B cell (primary cell): Measurements from ENCODE around the gene TYRP1. TPM values are rescaled to one million over a fixed set of nuclear protein-coding genes. Genes with fewer than 3 reads are reported as not detected.

Experiments
- ATAC-seq: fragments of 200-7000 bp; cut with Tn5 transposase; one replicate; pipeline ENCODE4 v1.10.0; 2021; ENCODE audit warnings: low read depth, mild to moderate bottlenecking, moderate number of reproducible peaks, moderate library complexity
- CTCF ChIA-PET: fragments of 350-600 bp; sonication (Branson Sonifier 250); formaldehyde crosslinking; loops from one replicate; lab custom pipeline; 2021; ENCODE audit warnings: antibody characterized with exemption, inconsistent platforms; lab: Charles Lee
- POLR2A ChIA-PET: fragments of 350-600 bp; sonication (Branson Sonifier 250); formaldehyde crosslinking; loops from one replicate; lab custom pipeline; 2021; ENCODE audit warnings: antibody characterized with exemption; lab: Charles Lee
- DNase-seq: peaks from one replicate; pipeline ENCODE4 v3.0.0; 2013
- H2AFZ ChIP-seq: 2 replicates; pipeline ENCODE4 v1.6.1; 2012; ENCODE audit warnings: mild to moderate bottlenecking, low read depth, low read length; ENCODE audit not compliant: insufficient read depth, poor library complexity, severe bottlenecking
- H3K27ac ChIP-seq, 2 donors: 1 replicate in 1 of 2; 2 replicates in 1 of 2; pipeline ENCODE4 v1.5.1; 2012 to 2013; ENCODE audit warnings: low read length in 2 of 2, mild to moderate bottlenecking in 2 of 2, moderate library complexity in 1 of 2
- H3K27me3 ChIP-seq, 4 experiments: fragments of 200-600 bp in 1 of 4; sonication (generic) in 1 of 4; replicated peaks in 1 of 4; 1 replicate in 2 of 4; 2 replicates in 2 of 4; pipeline versions ENCODE4 v1.6.1 to v1.7.0; 2013 to 2016; ENCODE audit warnings: low read length in 3 of 4, mild to moderate bottlenecking in 2 of 4, mixed read lengths in 1 of 4, moderate library complexity in 1 of 4; ENCODE audit not compliant: insufficient read depth in 4 of 4, control insufficient read depth in 3 of 4; ENCODE audit errors: control extremely low read depth in 1 of 4
- H3K36me3 ChIP-seq, 2 experiments: replicated peaks in 1 of 2; 1 replicate in 1 of 2; 2 replicates in 1 of 2; pipeline versions ENCODE4 v1.6.1 to v1.7.1; 2013; ENCODE audit warnings: low read length in 1 of 2; ENCODE audit not compliant: insufficient read depth in 2 of 2, control insufficient read depth in 1 of 2; ENCODE audit errors: control extremely low read depth in 1 of 2, extremely low read depth in 1 of 2
- H3K4me1 ChIP-seq, 2 donors: fragments of 200-600 bp in 1 of 2; sonication (generic) in 1 of 2; 1 replicate in 1 of 2; 2 replicates in 1 of 2; pipeline versions ENCODE4 v1.5.1 to v1.6.1; 2013 to 2017; ENCODE audit warnings: low read length in 2 of 2; ENCODE audit not compliant: control insufficient read depth in 2 of 2, insufficient read depth in 2 of 2
- H3K4me2 ChIP-seq: replicated peaks from 2 replicates; pipeline ENCODE3; 2012; ENCODE audit warnings: mild to moderate bottlenecking, low read depth, low read length; ENCODE audit not compliant: poor library complexity, severe bottlenecking
- H3K4me3 ChIP-seq, 5 experiments: fragments of 200-600 bp in 1 of 5; sonication (generic) in 1 of 5; 1 replicate in 3 of 5; 2 replicates in 2 of 5; pipeline versions ENCODE4 v1.5.1 to v1.7.0; 2011 to 2016; ENCODE audit warnings: low read length in 4 of 5, mild to moderate bottlenecking in 4 of 5, low read depth in 2 of 5, control low read depth in 1 of 5, moderate library complexity in 1 of 5; ENCODE audit not compliant: insufficient read depth in 1 of 5; ENCODE audit errors: control extremely low read depth in 1 of 5, extremely low read depth in 1 of 5
- H3K79me2 ChIP-seq: fragments of 200-600 bp; sonication (generic); one replicate; pipeline ENCODE4 v1.6.0; 2016; ENCODE audit warnings: low read length; ENCODE audit not compliant: control insufficient read depth, insufficient read depth
- H3K9ac ChIP-seq: fragments of 200-600 bp; sonication (generic); 2 replicates; pipeline ENCODE4 v1.6.1; 2017; ENCODE audit warnings: mild to moderate bottlenecking, low read length, moderate library complexity
- H3K9me3 ChIP-seq, 3 donors: one replicate each; pipeline versions ENCODE4 v1.6.1 to v1.7.1; 2013; ENCODE audit warnings: low read length in 2 of 3; ENCODE audit not compliant: control insufficient read depth in 2 of 3, insufficient read depth in 1 of 3; ENCODE audit errors: control extremely low read depth in 1 of 3
- H4K20me1 ChIP-seq: 2 replicates; pipeline ENCODE4 v1.6.0; 2012; ENCODE audit warnings: mild to moderate bottlenecking, low read length; ENCODE audit not compliant: insufficient read depth, control insufficient read depth, poor library complexity, severe bottlenecking
- H3K27ac Mint-ChIP-seq: one replicate; pipeline ENCODE4 v1.8.0; 2021; ENCODE audit warnings: mixed read lengths
- H3K27me3 Mint-ChIP-seq: one replicate; pipeline ENCODE4 v1.8.0; 2021; ENCODE audit warnings: mixed read lengths
- H3K4me1 Mint-ChIP-seq: one replicate; pipeline ENCODE4 v1.8.0; 2021; ENCODE audit warnings: mixed read lengths
- H3K4me3 Mint-ChIP-seq: one replicate; pipeline ENCODE4 v1.8.0; 2021; ENCODE audit warnings: mixed read lengths
- H3K9me3 Mint-ChIP-seq: one replicate; pipeline ENCODE4 v1.8.0; 2022; ENCODE audit warnings: mixed read lengths; ENCODE audit not compliant: insufficient read depth
- EZH2 ChIP-seq: IDR thresholded peaks from 2 replicates; pipeline ENCODE4 v1.6.1; 2012; ENCODE audit warnings: borderline replicate concordance, low read depth, mild to moderate bottlenecking, moderate library complexity, low read length; ENCODE audit not compliant: insufficient read depth, poor library complexity, severe bottlenecking
- WGBS: methylation state at CpG from one replicate; pipeline ENCODE4 v1.1.5; 2013; ENCODE audit warnings: missing lambda C conversion rate; ENCODE audit not compliant: insufficient coverage; 5-methylcytosine and 5-hydroxymethylcytosine counted together
- intact Hi-C: fragments of 100-400 bp; cut with micrococcal nuclease; formaldehyde crosslinking; loops from one replicate; pipeline ENCODE4 v1.10.0; 2022
- polyA plus RNA-seq: library from polyadenylated mRNA; depleted of rRNA; stranded (reverse); fragments of >200 nt; gene quantifications from 2 replicates; pipeline ENCODE4 v1.2.3, GENCODE V29; 2012
- total RNA-seq, 2 donors: library from RNA; stranded (reverse); fragments of 120-200 nt in 1 of 2; gene quantifications; 1 replicate in 1 of 2; 2 replicates in 1 of 2; pipeline versions ENCODE4 v1.2.3 to v1.2.4, GENCODE V29; 2013 to 2022
- TF ChIP-seq, protein P1 (sequence below): fragments of 200-600 bp; IDR thresholded peaks from one replicate; pipeline ENCODE4 v1.8.0; 2022; ENCODE audit warnings: antibody characterized with exemption, mild to moderate bottlenecking

The TYRP1 gene
- total and polyA plus RNA-seq, 2 donors (not counting 1 experiment from before 2014, with no cell fraction given): not detected

DNA sequence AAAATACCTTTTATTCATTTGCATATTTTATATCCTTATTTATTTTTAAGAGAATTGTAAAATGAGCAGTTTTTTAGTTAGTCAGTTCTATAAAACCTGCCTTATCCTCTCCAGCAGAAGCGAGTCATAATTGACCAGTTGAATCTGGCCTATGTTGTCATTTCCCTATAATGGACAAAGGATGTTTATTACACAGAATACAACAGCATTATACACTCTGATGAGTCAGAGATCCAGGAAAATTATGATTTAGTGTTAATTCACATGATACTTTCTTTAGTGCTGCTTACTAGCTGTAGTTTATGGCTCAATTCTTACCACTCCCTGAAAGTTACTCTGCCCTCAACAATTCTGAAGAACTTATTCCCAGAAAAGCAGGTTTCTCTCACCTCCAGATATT, 54.8 kb downstream of the TYRP1 start:
- Histone ChIP-seq H4K20me1 (no peaks in the 10 kb centered on the region), H3K9ac (no peak overlapping the region), H3K27me3 (no peaks in the 10 kb centered on the region), H3K79me2 (no peaks in the 10 kb centered on the region), H3K4me1 (no peaks in the 10 kb centered on the region), H3K4me3 (no peak overlapping the region), H3K27ac (no peak overlapping the region), H3K36me3 (no peaks in the 10 kb centered on the region), H3K4me2 (no peak overlapping the region), H3K9me3 (no peaks in the 10 kb centered on the region), H2AFZ (no peak overlapping the region)
- H3K4me1 Mint-ChIP-seq: no peaks in the 10 kb centered on the region
- no peak overlapping the region for H3K27ac Mint-ChIP-seq
- ATAC-seq (no peak), DNase-seq (no peak)
- TF ChIP-seq EZH2: no peak
- TF ChIP-seq, protein P1, sequence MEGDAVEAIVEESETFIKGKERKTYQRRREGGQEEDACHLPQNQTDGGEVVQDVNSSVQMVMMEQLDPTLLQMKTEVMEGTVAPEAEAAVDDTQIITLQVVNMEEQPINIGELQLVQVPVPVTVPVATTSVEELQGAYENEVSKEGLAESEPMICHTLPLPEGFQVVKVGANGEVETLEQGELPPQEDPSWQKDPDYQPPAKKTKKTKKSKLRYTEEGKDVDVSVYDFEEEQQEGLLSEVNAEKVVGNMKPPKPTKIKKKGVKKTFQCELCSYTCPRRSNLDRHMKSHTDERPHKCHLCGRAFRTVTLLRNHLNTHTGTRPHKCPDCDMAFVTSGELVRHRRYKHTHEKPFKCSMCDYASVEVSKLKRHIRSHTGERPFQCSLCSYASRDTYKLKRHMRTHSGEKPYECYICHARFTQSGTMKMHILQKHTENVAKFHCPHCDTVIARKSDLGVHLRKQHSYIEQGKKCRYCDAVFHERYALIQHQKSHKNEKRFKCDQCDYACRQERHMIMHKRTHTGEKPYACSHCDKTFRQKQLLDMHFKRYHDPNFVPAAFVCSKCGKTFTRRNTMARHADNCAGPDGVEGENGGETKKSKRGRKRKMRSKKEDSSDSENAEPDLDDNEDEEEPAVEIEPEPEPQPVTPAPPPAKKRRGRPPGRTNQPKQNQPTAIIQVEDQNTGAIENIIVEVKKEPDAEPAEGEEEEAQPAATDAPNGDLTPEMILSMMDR: no peak
- ChIA-PET CTCF (no interaction called here), POLR2A (no interaction called here)
- WGBS: no CpG with 5 or more reads among the region's 1 CpG
- intact Hi-C loops: no loop called here
- H3K27me3 Mint-ChIP-seq: no peaks in the 10 kb centered on the region
- H3K9me3 Mint-ChIP-seq: peaks cover 2% of the 10 kb centered on the region
- no peak overlapping the region for H3K4me3 Mint-ChIP-seq

DNA sequence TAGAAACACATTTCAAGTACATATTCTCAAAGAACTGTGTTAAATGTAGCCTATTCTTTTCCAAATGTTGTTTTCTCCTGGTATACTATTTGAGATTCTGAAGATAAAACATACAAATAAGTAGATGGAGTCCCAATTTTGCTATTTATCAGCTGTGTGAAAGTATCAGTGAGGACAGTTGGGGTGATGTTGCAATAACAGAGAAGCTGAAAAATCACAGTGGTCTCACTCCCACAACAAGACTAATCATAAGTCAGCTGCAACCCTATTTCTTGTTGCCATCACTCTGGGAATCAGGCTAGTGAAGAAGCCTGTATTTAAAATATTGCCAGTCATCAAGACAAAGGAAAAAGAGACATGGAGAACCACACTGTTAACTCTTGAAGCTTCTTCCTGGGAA, 55.8 kb downstream of the TYRP1 start:
- Histone ChIP-seq H3K9me3 (no peaks in the 10 kb centered on the region), H3K27ac (no peak overlapping the region), H3K27me3 (no peaks in the 10 kb centered on the region), H2AFZ (no peak overlapping the region), H3K4me2 (no peak overlapping the region), H3K4me1 (no peaks in the 10 kb centered on the region), H3K9ac (no peak overlapping the region), H3K36me3 (no peaks in the 10 kb centered on the region), H4K20me1 (no peaks in the 10 kb centered on the region), H3K79me2 (no peaks in the 10 kb centered on the region), H3K4me3 (no peak overlapping the region)
- Mint-ChIP-seq H3K27me3 (no peaks in the 10 kb centered on the region), H3K4me3 (no peak overlapping the region), H3K9me3 (peaks cover 2% of the 10 kb centered on the region), H3K27ac (no peak overlapping the region), H3K4me1 (no peaks in the 10 kb centered on the region)
- POLR2A ChIA-PET: no interaction called here
- DNase-seq: no peak
- intact Hi-C loops: no loop called here
- CTCF ChIA-PET: no interaction called here
- no peak for ATAC-seq
- TF ChIP-seq, protein P1: no peak
- TF ChIP-seq EZH2: no peak
